ENCODE measurements around the gene CDH2. TPM values are rescaled to one million over a fixed set of nuclear protein-coding genes. Genes with fewer than 3 reads are reported as not detected.

Gene CDH2
- total RNA-seq, 1 experiment from 2014 or later, result 34.0 TPM

- Histone ChIP-seq H3K36me3 (ENCODE audit: low read depth, low read length) (no peaks in the 10 kb centered on the region), H4K20me1 (ENCODE audit: low read length) (no peaks in the 10 kb centered on the region), H3K4me3 (ENCODE audit: low read length) (no peak overlapping the region), H3K9me3 (ENCODE audit: low read length) (no peaks in the 10 kb centered on the region), H3K4me1 (ENCODE audit: insufficient read depth, low read length) (no peaks in the 10 kb centered on the region), H3K9me2 (replicated peaks; ENCODE audit: low read length) (no peaks in the 10 kb centered on the region), H3K9ac (ENCODE audit: low read length) (no peak overlapping the region), H3K79me2 (ENCODE audit: low read length) (no peaks in the 10 kb centered on the region), H3K4me2 (ENCODE audit: low read length) (no peak overlapping the region), H2AFZ (ENCODE audit: low read length) (no peak overlapping the region), H3K27ac (ENCODE audit: low read length) (no peak overlapping the region), H3F3A (ENCODE audit: low read length, unreplicated experiment) (no peaks in the 10 kb centered on the region), H3K27me3 (ENCODE audit: low read length) (no peaks in the 10 kb centered on the region)
- POLR2A ChIA-PET (ENCODE audit: unreplicated experiment), result no interaction called here
- BruUV-seq (replicated peaks), result no TSS peak
- intact Hi-C loops (cut with micrococcal nuclease), result loop anchor here (5.0 kb wide), 1 partner anchor 36 kb away; no protein-coding TSS in a partner anchor
- CTCF ChIA-PET, result no interaction called here
- TF ChIP-seq EZH2 (IDR thresholded peaks at IDR 0.05; ENCODE audit: low read length, unreplicated experiment) (no peak), EZH2phosphoT487 (IDR thresholded peaks at IDR 0.05; ENCODE audit: borderline replicate concordance, low read length) (no peak), CTCF (conservative IDR thresholded peaks at IDR 0.05; ENCODE audit: low read depth, low read length) (no peak)
- no peak for ATAC-seq
- DNase-seq, result no peak
These were observed 131.1 kb downstream of the CDH2 start for GRCh38 chr18:28045880-28046279.

- Histone ChIP-seq H3K4me2 (ENCODE audit: low read length) (no peak overlapping the region), H3K27me3 (ENCODE audit: low read length) (no peaks in the 10 kb centered on the region), H2AFZ (ENCODE audit: low read length) (no peak overlapping the region), H3K9me2 (replicated peaks; ENCODE audit: low read length) (no peaks in the 10 kb centered on the region), H3K36me3 (ENCODE audit: low read depth, low read length) (no peaks in the 10 kb centered on the region), H3K9ac (ENCODE audit: low read length) (no peak overlapping the region), H3K27ac (ENCODE audit: low read length) (no peak overlapping the region), H3K79me2 (ENCODE audit: low read length) (no peaks in the 10 kb centered on the region), H3K9me3 (ENCODE audit: low read length) (no peaks in the 10 kb centered on the region), H3K4me3 (ENCODE audit: low read length) (no peak overlapping the region), H3F3A (ENCODE audit: low read length, unreplicated experiment) (no peaks in the 10 kb centered on the region), H3K4me1 (ENCODE audit: insufficient read depth, low read length) (no peaks in the 10 kb centered on the region), H4K20me1 (ENCODE audit: low read length) (no peaks in the 10 kb centered on the region)
- peak; percentile 30 for DNase-seq
- BruUV-seq (replicated peaks), result no TSS peak
- TF ChIP-seq EZH2phosphoT487 (IDR thresholded peaks at IDR 0.05; ENCODE audit: borderline replicate concordance, low read length) (no peak), EZH2 (IDR thresholded peaks at IDR 0.05; ENCODE audit: low read length, unreplicated experiment) (no peak), CTCF (conservative IDR thresholded peaks at IDR 0.05; ENCODE audit: low read depth, low read length) (no peak)
- CTCF ChIA-PET, result no interaction called here
- POLR2A ChIA-PET (ENCODE audit: unreplicated experiment), result no interaction called here
- intact Hi-C loops (cut with micrococcal nuclease), result loop anchor here (5.0 kb wide), 1 partner anchor 37 kb away; no protein-coding TSS in a partner anchor
- ATAC-seq, result no peak
These were observed 131.6 kb downstream of the CDH2 start for GRCh38 chr18:28045176-28045810.

GRCh38 chr18:28044036-28044435 is 132.9 kb downstream of the CDH2 start:
- H3K79me2 ChIP-seq (ENCODE audit: low read length), result no peaks in the 10 kb centered on the region
- ATAC-seq (no peak), DNase-seq (no peak)
- CTCF ChIA-PET, result no interaction called here
- no peak overlapping the region for H3K9ac ChIP-seq (ENCODE audit: low read length)
- BruUV-seq (replicated peaks), result no TSS peak
- no peaks in the 10 kb centered on the region for H3K9me2 ChIP-seq (replicated peaks; ENCODE audit: low read length)
- H3K9me3 ChIP-seq (ENCODE audit: low read length), result no peaks in the 10 kb centered on the region
- intact Hi-C loops (cut with micrococcal nuclease), result no loop called here
- no peaks in the 10 kb centered on the region for H3F3A ChIP-seq (ENCODE audit: low read length, unreplicated experiment)
- H4K20me1 ChIP-seq (ENCODE audit: low read length), result no peaks in the 10 kb centered on the region
- no peak overlapping the region for H3K4me2 ChIP-seq (ENCODE audit: low read length)
- 0 out of 2 replicates have a peak, but pooled peaks cover 3% of the 10 kb centered on the region for H3K4me1 ChIP-seq (ENCODE audit: insufficient read depth, low read length)
- H3K27ac ChIP-seq (ENCODE audit: low read length), result no peak overlapping the region
- POLR2A ChIA-PET (ENCODE audit: unreplicated experiment), result interaction anchor here (0.6 kb wide), 1 partner anchor 40 kb away, joined by 6 read pairs; no protein-coding TSS in a partner anchor
- TF ChIP-seq EZH2 (IDR thresholded peaks at IDR 0.05; ENCODE audit: low read length, unreplicated experiment), result no peak
- no peak for TF ChIP-seq CTCF (conservative IDR thresholded peaks at IDR 0.05; ENCODE audit: low read depth, low read length)
- no peak for TF ChIP-seq EZH2phosphoT487 (IDR thresholded peaks at IDR 0.05; ENCODE audit: borderline replicate concordance, low read length)
- H3K27me3 ChIP-seq (ENCODE audit: low read length), result no peaks in the 10 kb centered on the region
- no peak overlapping the region for H2AFZ ChIP-seq (ENCODE audit: low read length)
- no peaks in the 10 kb centered on the region for H3K36me3 ChIP-seq (ENCODE audit: low read depth, low read length)
- H3K4me3 ChIP-seq (ENCODE audit: low read length), result no peak overlapping the region

Data from PC-3 (cell line).